CD14-positive monocyte (primary cell): Measurements from ENCODE around the gene C10orf105. TPM values are rescaled to one million over a fixed set of nuclear protein-coding genes. Genes with fewer than 3 reads are reported as not detected.

Experiments used
- DNase-seq, 3 donors: peaks; one replicate each; pipeline ENCODE4 v3.0.0-alpha.2; 2011 to 2022
- H2AFZ ChIP-seq: 2 replicates; pipeline ENCODE4 v1.6.0; 2012; ENCODE audit warnings: mild to moderate bottlenecking, low read depth, low read length, inconsistent platforms; ENCODE audit not compliant: insufficient read depth, poor library complexity, severe bottlenecking
- H3K27ac ChIP-seq, 2 donors: 1 replicate in 1 of 2; 2 replicates in 1 of 2; pipeline ENCODE4 v1.5.1; 2012 to 2013; ENCODE audit warnings: low read length in 2 of 2, control low read depth in 1 of 2, inconsistent platforms in 1 of 2, low read depth in 1 of 2, mild to moderate bottlenecking in 1 of 2
- H3K27me3 ChIP-seq, 2 donors: one replicate each; pipeline versions ENCODE4 v1.6.0 to v1.6.1; 2011 to 2013; ENCODE audit warnings: low read length in 2 of 2; ENCODE audit not compliant: control insufficient read depth in 2 of 2, insufficient read depth in 2 of 2
- H3K36me3 ChIP-seq, 2 donors: replicated peaks in 1 of 2; 1 replicate in 1 of 2; 2 replicates in 1 of 2; pipeline versions ENCODE4 v1.5.1 to v1.6.1; 2012 to 2013; ENCODE audit warnings: low read length in 2 of 2, control low read depth in 1 of 2, inconsistent platforms in 1 of 2, mild to moderate bottlenecking in 1 of 2; ENCODE audit not compliant: insufficient read depth in 2 of 2, control insufficient read depth in 1 of 2
- H3K4me1 ChIP-seq, 2 donors: 1 replicate in 1 of 2; 2 replicates in 1 of 2; pipeline versions ENCODE4 v1.5.1 to v1.6.1; 2012 to 2013; ENCODE audit warnings: low read length in 2 of 2, control low read depth in 1 of 2, inconsistent platforms in 1 of 2, mild to moderate bottlenecking in 1 of 2, moderate library complexity in 1 of 2; ENCODE audit not compliant: insufficient read depth in 2 of 2, control insufficient read depth in 1 of 2
- H3K4me2 ChIP-seq: replicated peaks from 2 replicates; pipeline ENCODE3; 2012; ENCODE audit warnings: low read length, moderate library complexity, mild to moderate bottlenecking; ENCODE audit not compliant: poor library complexity, severe bottlenecking; ENCODE audit errors: extremely low read depth
- H3K4me3 ChIP-seq, 3 experiments: fragments of 200-600 bp in 1 of 3; sonication (generic) in 1 of 3; replicated peaks in 1 of 3; 1 replicate in 2 of 3; 2 replicates in 1 of 3; pipeline ENCODE4 v1.5.1; 2011 to 2013; ENCODE audit warnings: low read length in 3 of 3, mild to moderate bottlenecking in 3 of 3, control low read depth in 2 of 3, low read depth in 2 of 3, inconsistent platforms in 1 of 3, moderate library complexity in 1 of 3
- H3K79me2 ChIP-seq: 2 replicates; pipeline ENCODE4 v1.6.0; 2012; ENCODE audit warnings: mild to moderate bottlenecking, control low read depth, inconsistent platforms, low read length, moderate library complexity; ENCODE audit not compliant: insufficient read depth
- H3K9ac ChIP-seq: 2 replicates; pipeline ENCODE4 v1.6.0; 2017; ENCODE audit warnings: low read length, mild to moderate bottlenecking; ENCODE audit not compliant: insufficient read depth, poor library complexity, severe bottlenecking
- H3K9me3 ChIP-seq, 2 donors: replicated peaks in 1 of 2; 1 replicate in 1 of 2; 2 replicates in 1 of 2; pipeline versions ENCODE4 v1.5.1 to v1.6.1; 2012 to 2013; ENCODE audit warnings: low read length in 2 of 2, control low read depth in 1 of 2; ENCODE audit not compliant: control insufficient read depth in 1 of 2, insufficient read depth in 1 of 2
- H4K20me1 ChIP-seq: 2 replicates; pipeline ENCODE4 v1.6.0; 2012; ENCODE audit warnings: mild to moderate bottlenecking, low read length, control low read depth, moderate library complexity; ENCODE audit not compliant: insufficient read depth
- H3K27ac Mint-ChIP-seq, 7 donors: one replicate each; pipeline ENCODE4 v1.8.0; 2020; ENCODE audit warnings: mild to moderate bottlenecking in 7 of 7, mixed read lengths in 7 of 7, moderate library complexity in 6 of 7, inconsistent platforms in 2 of 7
- H3K27me3 Mint-ChIP-seq, 3 donors: one replicate each; pipeline ENCODE4 v1.8.0; 2021 to 2022; ENCODE audit warnings: low read depth in 3 of 3, mild to moderate bottlenecking in 3 of 3, mixed read lengths in 3 of 3, moderate library complexity in 3 of 3, inconsistent platforms in 1 of 3
- H3K36me3 Mint-ChIP-seq, 2 donors: one replicate each; pipeline ENCODE4 v1.8.0; 2020; ENCODE audit warnings: mixed read lengths in 2 of 2, inconsistent platforms in 1 of 2, mild to moderate bottlenecking in 1 of 2
- H3K4me1 Mint-ChIP-seq: one replicate; pipeline ENCODE4 v1.8.0; 2020; ENCODE audit warnings: mild to moderate bottlenecking, mixed read lengths
- H3K4me3 Mint-ChIP-seq, 2 donors: one replicate each; pipeline ENCODE4 v1.8.0; 2020; ENCODE audit warnings: mild to moderate bottlenecking in 2 of 2, mixed read lengths in 2 of 2, moderate library complexity in 1 of 2
- H3K9me3 Mint-ChIP-seq, 7 donors: one replicate each; pipeline ENCODE4 v1.8.0; 2020 to 2022; ENCODE audit warnings: mixed read lengths in 7 of 7, mild to moderate bottlenecking in 6 of 7, moderate library complexity in 6 of 7, inconsistent platforms in 2 of 7
- CTCF ChIP-seq: fragments of 200-600 bp; IDR thresholded peaks from one replicate; pipeline ENCODE4 v1.8.0; 2022; ENCODE audit warnings: antibody characterized with exemption, mild to moderate bottlenecking
- WGBS: methylation state at CpG from one replicate; pipeline ENCODE4 v1.1.5; 2013; ENCODE audit warnings: missing lambda C conversion rate; ENCODE audit not compliant: insufficient coverage; 5-methylcytosine and 5-hydroxymethylcytosine counted together
- intact Hi-C, 2 donors: fragments of 100-400 bp; cut with micrococcal nuclease; formaldehyde crosslinking; loops; one replicate each; pipeline versions ENCODE4 v1.15.0 to v1.15.1; 2023
- polyA plus RNA-seq, 3 donors: library from polyadenylated mRNA; depleted of rRNA in 1 of 3; unstranded in 2 of 3; stranded (reverse) in 1 of 3; fragments of 300-500 nt in 2 of 3; fragments of >200 nt in 1 of 3; fragmentation: Illumina TruSeq in 2 of 3; gene quantifications; 1 replicate in 2 of 3; 2 replicates in 1 of 3; pipeline ENCODE4 v1.2.3, GENCODE V29; 2012 to 2021

C10orf105 gene
- polyA plus RNA-seq, 3 donors, result 0.18 to 2.4 (median 0.48) TPM

DNA sequence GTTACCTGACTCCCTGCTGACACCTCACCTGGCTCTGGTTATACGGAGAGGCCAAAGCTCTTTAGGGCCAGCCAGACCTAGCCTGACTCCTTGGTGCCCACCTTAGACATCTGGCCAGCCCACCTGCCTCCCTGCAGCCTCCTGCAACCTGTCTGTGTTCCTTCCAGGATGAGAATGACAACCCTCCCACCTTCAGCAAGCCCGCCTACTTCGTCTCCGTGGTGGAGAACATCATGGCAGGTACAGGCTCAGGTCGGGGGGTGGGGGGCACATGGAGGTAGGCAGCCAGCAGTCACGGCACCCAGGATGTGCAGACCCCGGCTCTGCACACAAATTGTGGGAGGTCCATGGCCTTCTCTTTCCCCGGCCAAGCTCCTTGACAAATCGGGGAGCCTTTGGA, 32.1 kb downstream of the C10orf105 start:
- Mint-ChIP-seq H3K4me1 (peaks cover 21% of the 10 kb centered on the region), H3K4me3 (no peak overlapping the region), H3K9me3 (peaks cover 4 to 18% (median 11%) of the 10 kb centered on the region in 7 donors), H3K27me3 (peaks cover 2 to 13% (median 3%) of the 10 kb centered on the region in 3 donors), H3K27ac (no peak overlapping the region), H3K36me3 (peaks cover 15% of the 10 kb centered on the region in 2 donors)
- no peaks in the 10 kb centered on the region for H3K36me3 ChIP-seq
- peaks cover 11 to 16% of the 10 kb centered on the region in 2 donors for H3K4me1 ChIP-seq
- intact Hi-C loops, result no loop called here
- no peak overlapping the region for H3K4me3 ChIP-seq
- TF ChIP-seq CTCF, result no peak
- H4K20me1 ChIP-seq, result no peaks in the 10 kb centered on the region
- no peaks in the 10 kb centered on the region for H3K27me3 ChIP-seq
- H3K79me2 ChIP-seq, result no peaks in the 10 kb centered on the region
- H3K4me2 ChIP-seq, result no peak overlapping the region
- no peak overlapping the region for H2AFZ ChIP-seq
- H3K27ac ChIP-seq, result no peak overlapping the region
- 80% methylated on average over 7 of the region's 9 CpGs for WGBS
- no peak overlapping the region for H3K9ac ChIP-seq
- peaks cover 0 to 17% of the 10 kb centered on the region in 2 donors for H3K9me3 ChIP-seq
- DNase-seq, result no peak

GRCh38 chr10:71687077-71687476, 32.5 kb downstream of the C10orf105 start:
- no peak overlapping the region for H3K4me3 Mint-ChIP-seq
- peaks cover 2 to 13% (median 3%) of the 10 kb centered on the region in 3 donors for H3K27me3 Mint-ChIP-seq
- H3K36me3 Mint-ChIP-seq, result peaks cover 15% of the 10 kb centered on the region in 2 donors
- no peak overlapping the region for H3K27ac Mint-ChIP-seq
- no peak for DNase-seq
- Histone ChIP-seq H3K4me3 (no peak overlapping the region), H3K9ac (no peak overlapping the region), H3K36me3 (no peaks in the 10 kb centered on the region), H3K4me1 (peaks cover 10 to 14% of the 10 kb centered on the region in 2 donors), H4K20me1 (no peaks in the 10 kb centered on the region), H3K4me2 (no peak overlapping the region), H2AFZ (no peak overlapping the region), H3K27ac (no peak overlapping the region), H3K79me2 (no peaks in the 10 kb centered on the region), H3K27me3 (no peaks in the 10 kb centered on the region), H3K9me3 (peaks cover 0 to 17% of the 10 kb centered on the region in 2 donors)
- intact Hi-C loops, result no loop called here
- 65% methylated on average over 3 of the region's 5 CpGs for WGBS
- peaks cover 20% of the 10 kb centered on the region for H3K4me1 Mint-ChIP-seq
- no peak for TF ChIP-seq CTCF
- H3K9me3 Mint-ChIP-seq, result peaks cover 4 to 18% (median 11%) of the 10 kb centered on the region in 7 donors
